H54 (cell line): Measurements from ENCODE around the gene CPD.

Experiments used
- DNase-seq: peaks from one replicate; pipeline ENCODE4 v3.0.0; 2011; ENCODE audit warnings: low spot score, mixed read lengths; ENCODE audit not compliant: insufficient read length
- FAIRE-seq: peaks from 3 replicates; lab custom pipeline; 2011; peaks lifted over from hg19 to GRCh38; lab: Jason Lieb, UNC
- POLR2A ChIP-seq: IDR thresholded peaks from 2 replicates; pipeline ENCODE4 v1.6.1; 2011; ENCODE audit warnings: low read depth, mild to moderate bottlenecking, low read length

Gene CPD

GRCh38 chr17:30505868-30506417 is 127.2 kb downstream of the CPD start:
- DNase-seq (no peak), FAIRE-seq (no peak)
- TF ChIP-seq POLR2A: no peak

DNA sequence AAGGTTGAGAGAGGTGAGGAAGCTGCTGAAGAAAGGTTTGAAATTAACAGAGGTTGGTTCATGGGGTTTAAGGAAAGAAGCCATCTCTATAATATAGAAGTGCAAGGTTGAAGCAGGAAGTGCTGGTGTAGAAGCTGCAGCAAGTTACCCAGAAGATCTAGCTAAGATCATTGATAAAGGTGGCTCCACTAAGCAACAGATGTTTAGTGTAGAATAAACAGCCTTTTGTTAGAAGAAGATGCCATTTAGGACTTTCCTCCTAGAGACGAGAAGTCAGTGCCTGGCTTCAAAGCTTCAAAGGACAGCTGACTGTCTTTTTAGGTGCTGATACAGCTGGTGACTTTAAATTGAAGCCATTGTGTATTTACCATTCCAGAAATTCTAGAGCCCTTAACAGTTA is 127.8 kb downstream of the CPD start:
- TF ChIP-seq POLR2A: no peak
- DNase-seq (no peak), FAIRE-seq (no peak)

GRCh38 chr17:30513346-30513745 is 134.6 kb downstream of the CPD start:
- FAIRE-seq (no peak), DNase-seq (no peak)
- no peak for TF ChIP-seq POLR2A

DNA sequence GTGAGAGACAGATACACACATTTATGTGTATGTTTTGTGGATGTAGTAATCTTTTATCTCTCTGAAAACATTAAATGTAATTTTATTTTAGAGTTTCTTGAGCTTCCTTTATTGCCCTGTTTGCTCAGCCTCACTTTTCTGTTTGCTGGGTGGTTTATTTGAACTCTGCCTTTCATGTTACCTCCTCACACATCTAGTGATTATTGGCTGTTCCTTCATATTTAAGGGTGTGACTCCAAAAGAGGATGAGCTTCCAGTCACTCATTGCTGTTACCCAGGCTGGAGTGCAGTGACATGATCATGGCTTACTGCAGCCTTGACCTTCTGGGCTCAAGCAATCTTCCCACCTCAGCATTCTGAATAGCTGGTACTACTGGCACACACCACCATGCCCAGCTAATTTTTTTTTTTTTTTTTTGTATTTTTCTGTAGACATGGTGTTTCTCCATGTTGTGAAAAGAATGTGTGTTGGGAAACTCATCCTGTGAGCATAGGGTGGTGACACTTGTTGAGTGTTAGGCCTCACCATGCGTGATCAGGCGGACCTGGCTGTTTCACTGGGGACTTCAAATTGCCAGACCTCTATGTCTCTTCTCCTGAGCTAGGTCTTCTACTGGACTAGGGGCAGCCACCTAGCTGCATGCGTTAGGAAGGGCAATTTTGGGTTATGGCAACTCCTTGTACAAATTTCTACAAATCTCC is 136.3 kb downstream of the CPD start:
- FAIRE-seq (no peak), DNase-seq (no peak)
- TF ChIP-seq POLR2A: no peak

GRCh38 chr17:30517786-30518185 is 139.1 kb downstream of the CPD start:
- DNase-seq (no peak), FAIRE-seq (no peak)
- no peak for TF ChIP-seq POLR2A

GRCh38 chr17:30519166-30519565 is 140.4 kb downstream of the CPD start:
- FAIRE-seq (no peak), DNase-seq (no peak)
- no peak for TF ChIP-seq POLR2A
